ENCODE results near the gene ALOX5. TPM values are rescaled to one million over a fixed set of nuclear protein-coding genes. Genes with fewer than 3 reads are reported as not detected.

ALOX5 gene
- total and polyA plus RNA-seq, 3 experiments from 2014 or later: 0.77 to 3.0 (median 0.93) TPM

DNA sequence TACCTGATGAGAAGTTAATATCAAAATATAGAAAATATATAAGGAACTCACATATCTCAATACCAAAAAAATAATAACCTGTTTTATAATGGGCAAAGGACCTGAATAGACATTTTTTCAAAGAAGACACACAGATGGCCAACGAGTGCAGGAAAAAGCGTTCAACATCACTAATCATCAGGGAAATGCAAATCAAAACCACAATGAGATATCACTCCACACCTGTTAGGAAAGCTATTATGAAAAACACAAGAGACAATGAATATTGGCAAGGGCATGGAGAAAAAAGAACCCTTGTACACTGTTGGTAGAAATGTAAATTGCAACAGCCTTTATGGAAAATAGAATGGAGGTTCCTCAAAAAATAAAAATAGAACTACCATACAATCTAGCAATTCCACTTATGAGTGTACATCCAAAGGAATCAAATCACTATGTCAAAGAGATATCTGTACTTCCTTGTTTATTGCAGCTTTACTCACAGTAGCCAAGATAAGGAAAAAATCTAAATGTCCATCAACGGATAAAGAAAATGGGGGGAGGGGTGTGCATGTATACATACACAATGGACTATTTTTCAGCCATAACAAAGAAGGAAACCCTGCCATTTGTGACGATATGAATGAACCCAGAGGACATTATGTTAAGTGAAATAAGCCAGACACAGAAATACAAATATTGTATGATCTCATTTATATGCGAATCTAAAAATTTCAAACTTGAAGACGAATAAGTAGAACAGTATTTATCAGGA lies 3.6 kb upstream of the ALOX5 start:
- H3K27me3 Mint-ChIP-seq: peaks cover 19 to 45% of the 10 kb centered on the region in 2 donors
- no peak overlapping the region for H3K27ac Mint-ChIP-seq
- H3K4me1 Mint-ChIP-seq: peaks cover 7 to 18% (median 10%) of the 10 kb centered on the region in 3 donors
- no peaks in the 10 kb centered on the region for H3K36me3 ChIP-seq (ENCODE audit: insufficient read depth, low read length)
- no peak for DNase-seq
- H3K36me3 Mint-ChIP-seq: no peaks in the 10 kb centered on the region
- H3K9me3 ChIP-seq (ENCODE audit: low read length): no peaks in the 10 kb centered on the region
- no peak overlapping the region for H3K4me3 ChIP-seq (ENCODE audit: low read length)
- no peak overlapping the region for H3K4me3 Mint-ChIP-seq
- peaks cover 4% of the 10 kb centered on the region for H3K4me1 ChIP-seq (ENCODE audit: insufficient read depth, low read length)
- no peak overlapping the region for H3K27ac ChIP-seq (ENCODE audit: low read depth, low read length)
- peaks cover 0 to 3% (median 0%) of the 10 kb centered on the region in 5 donors for H3K9me3 Mint-ChIP-seq
- ChIA-PET CTCF (no interaction called here), POLR2A (no interaction called here)
- peaks cover 7% of the 10 kb centered on the region for H3K27me3 ChIP-seq (ENCODE audit: insufficient read depth, low read length, poor library complexity, severe bottlenecking)

- no peak overlapping the region for H3K27ac ChIP-seq (ENCODE audit: low read depth, low read length)
These were observed 2.5 kb upstream of the ALOX5 start for GRCh38 chr10:45371560-45371959.

DNA sequence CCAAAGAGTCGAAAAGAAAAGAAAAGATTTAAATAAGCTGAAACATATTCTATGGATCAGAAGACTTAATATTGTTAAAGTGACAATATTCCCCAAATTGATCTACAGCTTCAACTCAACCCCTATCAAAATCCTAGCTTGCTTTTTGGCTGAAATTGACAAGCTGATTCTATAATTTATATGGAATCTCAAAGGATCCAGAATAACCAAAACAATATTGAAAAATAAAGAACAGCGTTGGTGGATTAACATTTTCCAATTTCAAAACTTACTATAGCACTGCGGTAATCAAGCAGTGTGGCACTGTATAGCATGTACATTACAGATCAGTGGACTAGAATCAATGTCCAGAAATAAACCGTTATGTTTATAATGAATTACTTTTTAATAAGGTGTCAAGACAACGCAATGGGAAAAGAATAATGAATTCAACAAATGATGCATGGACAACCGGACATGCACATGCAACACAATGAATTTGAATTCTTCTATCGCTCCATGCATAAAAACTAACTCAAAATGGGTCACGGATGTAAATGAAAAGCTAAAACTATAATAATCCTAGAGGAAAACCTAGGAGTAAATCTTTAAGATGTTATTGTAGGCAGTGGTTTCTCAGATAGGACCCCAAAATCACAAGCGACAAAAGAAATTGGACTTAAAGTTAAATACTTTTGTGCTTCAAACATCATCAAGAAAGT lies 1.6 kb upstream of the ALOX5 start:
- Mint-ChIP-seq H3K27ac (no peak overlapping the region), H3K4me1 (peaks cover 10 to 28% (median 13%) of the 10 kb centered on the region in 3 donors), H3K4me3 (peak overlapping the region in 6 of 7 donors; percentile 57 to 88 (median 82)), H3K36me3 (no peaks in the 10 kb centered on the region), H3K9me3 (peaks cover 0 to 2% (median 0%) of the 10 kb centered on the region in 5 donors), H3K27me3 (peaks cover 19 to 45% of the 10 kb centered on the region in 2 donors)
- H3K4me3 ChIP-seq (ENCODE audit: low read length): peak overlapping the region; percentile 51
- H3K27ac ChIP-seq (ENCODE audit: low read depth, low read length): no peak overlapping the region
- ChIA-PET CTCF (no interaction called here), POLR2A (no interaction called here)
- H3K4me1 ChIP-seq (ENCODE audit: insufficient read depth, low read length): peaks cover 4% of the 10 kb centered on the region
- H3K9me3 ChIP-seq (ENCODE audit: low read length): no peaks in the 10 kb centered on the region
- no peak for DNase-seq
- H3K27me3 ChIP-seq (ENCODE audit: insufficient read depth, low read length, poor library complexity, severe bottlenecking): peaks cover 7% of the 10 kb centered on the region
- H3K36me3 ChIP-seq (ENCODE audit: insufficient read depth, low read length): no peaks in the 10 kb centered on the region

More at GRCh38 chr10:45371560-45371959, 2.5 kb upstream of the ALOX5 start:
- peaks cover 0 to 2% (median under 1%) of the 10 kb centered on the region in 5 donors for H3K9me3 Mint-ChIP-seq
- peaks cover 24 to 48% of the 10 kb centered on the region in 2 donors for H3K27me3 Mint-ChIP-seq
- no peak overlapping the region for H3K27ac Mint-ChIP-seq
- H3K36me3 ChIP-seq (ENCODE audit: insufficient read depth, low read length): no peaks in the 10 kb centered on the region
- DNase-seq: no peak
- POLR2A ChIA-PET: no interaction called here
- no peak overlapping the region for H3K4me3 ChIP-seq (ENCODE audit: low read length)
- H3K9me3 ChIP-seq (ENCODE audit: low read length): no peaks in the 10 kb centered on the region
- peaks cover 7% of the 10 kb centered on the region for H3K27me3 ChIP-seq (ENCODE audit: insufficient read depth, low read length, poor library complexity, severe bottlenecking)
- H3K4me3 Mint-ChIP-seq: no peak overlapping the region
- H3K4me1 Mint-ChIP-seq: peaks cover 10 to 27% (median 13%) of the 10 kb centered on the region in 3 donors
- no peaks in the 10 kb centered on the region for H3K36me3 Mint-ChIP-seq
- peaks cover 4% of the 10 kb centered on the region for H3K4me1 ChIP-seq (ENCODE audit: insufficient read depth, low read length)
- CTCF ChIA-PET: no interaction called here

DNA sequence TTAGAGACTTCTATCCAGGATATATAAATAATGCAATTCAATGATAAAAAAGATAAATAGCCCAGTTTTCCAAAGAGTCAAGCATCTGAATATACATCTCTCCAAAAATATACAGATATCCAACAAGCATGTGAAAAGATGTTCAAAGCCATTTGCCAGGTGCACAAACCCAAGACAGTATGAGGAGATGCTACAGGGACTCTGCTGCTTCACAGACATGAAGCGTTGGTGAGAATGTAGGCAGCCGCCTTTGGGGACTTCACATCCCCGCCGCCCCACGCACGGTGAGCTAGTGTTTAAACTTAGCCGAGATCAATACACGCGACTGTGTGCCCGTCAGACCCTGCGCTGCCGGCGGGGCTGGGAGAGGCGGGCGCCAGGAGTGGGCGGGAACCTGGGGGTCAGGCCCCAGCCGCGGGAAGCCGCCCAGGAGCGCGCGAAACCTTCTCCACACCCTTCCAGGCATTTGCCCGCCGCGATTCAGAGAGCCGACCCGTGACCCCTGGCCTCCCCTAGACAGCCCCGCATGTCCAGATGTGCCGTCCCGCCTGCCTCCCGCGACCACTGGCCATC lies 927 bp upstream of the ALOX5 start:
- POLR2A ChIA-PET: no interaction called here
- Mint-ChIP-seq H3K36me3 (no peaks in the 10 kb centered on the region), H3K4me3 (peak overlapping the region; percentile 57 to 88 (median 82)), H3K27me3 (peaks cover 14 to 45% of the 10 kb centered on the region in 2 donors), H3K27ac (peak overlapping the region in 1 of 8 donors; percentile 50), H3K9me3 (peaks cover 0 to 2% (median 0%) of the 10 kb centered on the region in 5 donors), H3K4me1 (peaks cover 10 to 28% (median 13%) of the 10 kb centered on the region in 3 donors)
- peak overlapping the region; percentile 2 for H3K27ac ChIP-seq (ENCODE audit: low read depth, low read length)
- peaks cover 7% of the 10 kb centered on the region for H3K27me3 ChIP-seq (ENCODE audit: insufficient read depth, low read length, poor library complexity, severe bottlenecking)
- no peaks in the 10 kb centered on the region for H3K36me3 ChIP-seq (ENCODE audit: insufficient read depth, low read length)
- H3K9me3 ChIP-seq (ENCODE audit: low read length): no peaks in the 10 kb centered on the region
- DNase-seq: peak in 2 of 5 donors; percentile 12 to 31
- H3K4me3 ChIP-seq (ENCODE audit: low read length): peak overlapping the region; percentile 51
- CTCF ChIA-PET: no interaction called here
- peaks cover 4% of the 10 kb centered on the region for H3K4me1 ChIP-seq (ENCODE audit: insufficient read depth, low read length)

DNA sequence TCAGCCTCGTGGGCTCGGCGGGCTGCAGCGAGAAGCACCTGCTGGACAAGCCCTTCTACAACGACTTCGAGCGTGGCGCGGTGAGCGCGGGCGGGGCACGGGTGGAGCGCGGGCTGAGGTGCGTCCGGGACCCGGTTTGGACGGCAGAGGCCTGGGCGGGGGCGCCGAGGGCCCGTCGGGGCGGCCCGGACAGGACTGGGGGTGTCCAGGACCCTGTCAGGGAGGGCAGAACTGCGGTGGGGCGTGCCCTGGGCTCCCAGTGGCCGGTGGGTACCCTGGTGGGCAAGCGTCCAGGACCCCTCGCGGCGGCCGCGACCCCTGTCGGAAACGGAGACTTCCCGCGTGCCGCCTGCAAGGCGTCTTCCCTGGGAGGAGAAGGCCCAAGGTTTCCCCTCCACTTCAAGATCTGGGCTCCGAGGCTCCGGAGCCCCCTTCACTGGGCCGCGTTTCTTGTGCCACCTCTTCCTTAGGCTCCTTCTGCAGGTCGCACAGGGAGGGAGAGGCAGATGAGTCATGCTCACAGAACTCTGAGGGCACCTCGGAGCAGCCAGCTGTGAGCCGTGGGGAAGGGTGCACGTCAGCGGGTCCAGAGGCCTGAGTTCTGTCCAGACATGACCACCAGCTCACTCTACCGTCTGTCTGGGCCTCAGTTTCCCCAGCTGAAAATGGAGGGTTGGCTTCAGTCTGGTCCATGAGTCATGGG lies 485 bp downstream of the ALOX5 start:
- H3K9me3 Mint-ChIP-seq: peaks cover 0 to 2% (median 0%) of the 10 kb centered on the region in 5 donors
- H3K9me3 ChIP-seq (ENCODE audit: low read length): no peaks in the 10 kb centered on the region
- DNase-seq: no peak
- H3K27ac ChIP-seq (ENCODE audit: low read depth, low read length): peak overlapping the region; percentile 35
- H3K4me3 ChIP-seq (ENCODE audit: low read length): peak overlapping the region; percentile 37
- H3K36me3 ChIP-seq (ENCODE audit: insufficient read depth, low read length): no peaks in the 10 kb centered on the region
- H3K4me1 ChIP-seq (ENCODE audit: insufficient read depth, low read length): peaks cover 4% of the 10 kb centered on the region
- H3K27me3 ChIP-seq (ENCODE audit: insufficient read depth, low read length, poor library complexity, severe bottlenecking): peaks cover 7% of the 10 kb centered on the region
- H3K27me3 Mint-ChIP-seq: peaks cover 14 to 39% of the 10 kb centered on the region in 2 donors
- peaks cover 10 to 28% (median 13%) of the 10 kb centered on the region in 3 donors for H3K4me1 Mint-ChIP-seq
- H3K36me3 Mint-ChIP-seq: no peaks in the 10 kb centered on the region
- no peak overlapping the region for H3K27ac Mint-ChIP-seq
- H3K4me3 Mint-ChIP-seq: peak overlapping the region in 6 of 7 donors; percentile 26 to 85 (median 51)
- POLR2A ChIA-PET: no interaction called here
- CTCF ChIA-PET: no interaction called here

- H3K4me1 Mint-ChIP-seq: peaks cover 10 to 28% (median 13%) of the 10 kb centered on the region in 3 donors
- H3K27ac ChIP-seq (ENCODE audit: low read depth, low read length): peak overlapping the region; percentile 35
- CTCF ChIA-PET: no interaction called here
- H3K27ac Mint-ChIP-seq: no peak overlapping the region
- H3K36me3 Mint-ChIP-seq: no peaks in the 10 kb centered on the region
- peaks cover 0 to 2% (median 0%) of the 10 kb centered on the region in 5 donors for H3K9me3 Mint-ChIP-seq
- no peaks in the 10 kb centered on the region for H3K36me3 ChIP-seq (ENCODE audit: insufficient read depth, low read length)
- no peak for DNase-seq
- H3K4me3 ChIP-seq (ENCODE audit: low read length): no peak overlapping the region
- H3K27me3 ChIP-seq (ENCODE audit: insufficient read depth, low read length, poor library complexity, severe bottlenecking): peaks cover 7% of the 10 kb centered on the region
- POLR2A ChIA-PET: no interaction called here
- H3K4me1 ChIP-seq (ENCODE audit: insufficient read depth, low read length): peaks cover 4% of the 10 kb centered on the region
- peak overlapping the region in 6 of 7 donors; percentile 26 to 83 (median 51) for H3K4me3 Mint-ChIP-seq
- H3K9me3 ChIP-seq (ENCODE audit: low read length): no peaks in the 10 kb centered on the region
- peaks cover 12 to 36% of the 10 kb centered on the region in 2 donors for H3K27me3 Mint-ChIP-seq
These were observed 1.1 kb downstream of the ALOX5 start for GRCh38 chr10:45375101-45375500.

DNA sequence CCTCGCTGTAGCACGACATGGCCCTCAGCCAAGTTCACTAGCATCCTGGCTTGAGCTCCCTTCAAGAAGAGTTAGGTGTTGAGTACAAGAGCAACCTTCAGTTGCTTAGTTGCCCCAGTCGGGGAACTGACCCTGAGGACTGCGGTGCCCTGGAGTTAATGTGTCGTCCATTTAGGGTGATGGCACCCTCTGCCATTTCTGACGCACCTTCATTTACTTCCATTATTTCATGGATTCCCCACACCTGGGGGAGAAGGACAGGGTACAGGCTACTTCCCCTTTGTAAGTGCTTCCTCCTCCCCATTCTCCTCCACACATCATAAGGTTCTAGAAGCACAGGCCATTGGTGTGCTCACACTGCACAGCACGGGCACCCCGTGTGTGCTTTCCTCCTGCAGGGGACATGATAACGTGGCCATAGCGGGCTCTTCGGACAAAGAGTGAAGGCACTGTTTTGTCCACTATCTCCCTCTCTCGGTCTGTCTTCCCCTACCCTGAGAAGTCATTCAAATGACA lies 1.8 kb downstream of the ALOX5 start:
- H3K27ac Mint-ChIP-seq: no peak overlapping the region
- peaks cover 10 to 28% (median 13%) of the 10 kb centered on the region in 3 donors for H3K4me1 Mint-ChIP-seq
- H3K27me3 ChIP-seq (ENCODE audit: insufficient read depth, low read length, poor library complexity, severe bottlenecking): peaks cover 7% of the 10 kb centered on the region
- no peaks in the 10 kb centered on the region for H3K9me3 ChIP-seq (ENCODE audit: low read length)
- no peaks in the 10 kb centered on the region for H3K36me3 Mint-ChIP-seq
- peaks cover 0 to 2% (median 0%) of the 10 kb centered on the region in 5 donors for H3K9me3 Mint-ChIP-seq
- H3K36me3 ChIP-seq (ENCODE audit: insufficient read depth, low read length): no peaks in the 10 kb centered on the region
- CTCF ChIA-PET: no interaction called here
- DNase-seq: no peak
- peak overlapping the region; percentile 35 for H3K27ac ChIP-seq (ENCODE audit: low read depth, low read length)
- peak overlapping the region in 4 of 7 donors; percentile 41 to 77 (median 56) for H3K4me3 Mint-ChIP-seq
- peaks cover 4% of the 10 kb centered on the region for H3K4me1 ChIP-seq (ENCODE audit: insufficient read depth, low read length)
- H3K4me3 ChIP-seq (ENCODE audit: low read length): no peak overlapping the region
- H3K27me3 Mint-ChIP-seq: peaks cover 12 to 29% of the 10 kb centered on the region in 2 donors
- POLR2A ChIA-PET: no interaction called here
